HG03095 (cell line): ENCODE results near the gene EFCAB3.
"Not testable (repeated sequence)": the region's sequence is repeated elsewhere in the genome, so short reads cannot be mapped to it uniquely, and the experiment has no call there.

Experiments used
- ATAC-seq: cut with Tn5 transposase; IDR thresholded peaks from one replicate; pipeline ENCODE4 v1.9.1; 2021; ENCODE audit warnings: moderate library complexity; ENCODE audit not compliant: unreplicated experiment

Gene EFCAB3

GRCh38 chr17:62464422-62464821, 84.1 kb downstream of the EFCAB3 start:
- ATAC-seq: not testable (repeated sequence)

GRCh38 chr17:62465271-62465670, 84.9 kb downstream of the EFCAB3 start:
- ATAC-seq: not testable (repeated sequence)
